Tibial artery (tissue), 4 donors: ENCODE data around the gene ZMAT2.
"Not testable (repeated sequence)": the region's sequence is repeated elsewhere in the genome, so short reads cannot be mapped to it uniquely, and the experiment has no call there.

Experiments used
- DNase-seq, 2 donors: peaks; one replicate each; pipeline ENCODE4 v3.0.0-alpha.2; 2019
- H3K27ac ChIP-seq, 2 donors: fragments of 200-600 bp; sonication (generic) in 1 of 2; 1 replicate in 1 of 2; 2 replicates in 1 of 2; pipeline ENCODE4 v1.5.1; 2018 to 2019; ENCODE audit warnings: mild to moderate bottlenecking in 1 of 2
- H3K27me3 ChIP-seq, 2 donors: fragments of 200-600 bp; sonication (generic) in 1 of 2; one replicate each; pipeline versions ENCODE4 v1.5.1 to v1.6.0; 2016 to 2019
- H3K36me3 ChIP-seq, 3 donors: fragments of 200-600 bp; sonication (generic) in 2 of 3; one replicate each; pipeline ENCODE4 v1.5.1; 2016 to 2019; ENCODE audit warnings: mild to moderate bottlenecking in 2 of 3
- H3K4me1 ChIP-seq, 4 donors: fragments of 200-600 bp; sonication (generic) in 2 of 4; 1 replicate in 3 of 4; 2 replicates in 1 of 4; pipeline ENCODE4 v1.5.1; 2016 to 2019
- H3K4me3 ChIP-seq, 2 donors: fragments of 200-600 bp; sonication (generic) in 1 of 2; 1 replicate in 1 of 2; 2 replicates in 1 of 2; pipeline ENCODE4 v1.5.1; 2018 to 2019; ENCODE audit warnings: mild to moderate bottlenecking in 2 of 2
- H3K9me3 ChIP-seq, 3 donors: fragments of 200-600 bp; sonication (generic) in 1 of 3; one replicate each; pipeline ENCODE4 v1.5.1; 2016 to 2019
- intact Hi-C: fragments of 100-400 bp; cut with DNase I; formaldehyde crosslinking; loops from one replicate; pipeline ENCODE4 v1.15.0; 2023; ENCODE audit warnings: low total_unique reads
- TF ChIP-seq, protein P1 (sequence below), 2 experiments: fragments of 200-600 bp in 1 of 2; fragments of 450-650 bp in 1 of 2; IDR thresholded peaks; one replicate each; pipeline ENCODE4 v1.5.1; 2017 to 2019; ENCODE audit warnings: antibody characterized with exemption in 2 of 2, mild to moderate bottlenecking in 1 of 2, moderate library complexity in 1 of 2

ZMAT2 gene

DNA sequence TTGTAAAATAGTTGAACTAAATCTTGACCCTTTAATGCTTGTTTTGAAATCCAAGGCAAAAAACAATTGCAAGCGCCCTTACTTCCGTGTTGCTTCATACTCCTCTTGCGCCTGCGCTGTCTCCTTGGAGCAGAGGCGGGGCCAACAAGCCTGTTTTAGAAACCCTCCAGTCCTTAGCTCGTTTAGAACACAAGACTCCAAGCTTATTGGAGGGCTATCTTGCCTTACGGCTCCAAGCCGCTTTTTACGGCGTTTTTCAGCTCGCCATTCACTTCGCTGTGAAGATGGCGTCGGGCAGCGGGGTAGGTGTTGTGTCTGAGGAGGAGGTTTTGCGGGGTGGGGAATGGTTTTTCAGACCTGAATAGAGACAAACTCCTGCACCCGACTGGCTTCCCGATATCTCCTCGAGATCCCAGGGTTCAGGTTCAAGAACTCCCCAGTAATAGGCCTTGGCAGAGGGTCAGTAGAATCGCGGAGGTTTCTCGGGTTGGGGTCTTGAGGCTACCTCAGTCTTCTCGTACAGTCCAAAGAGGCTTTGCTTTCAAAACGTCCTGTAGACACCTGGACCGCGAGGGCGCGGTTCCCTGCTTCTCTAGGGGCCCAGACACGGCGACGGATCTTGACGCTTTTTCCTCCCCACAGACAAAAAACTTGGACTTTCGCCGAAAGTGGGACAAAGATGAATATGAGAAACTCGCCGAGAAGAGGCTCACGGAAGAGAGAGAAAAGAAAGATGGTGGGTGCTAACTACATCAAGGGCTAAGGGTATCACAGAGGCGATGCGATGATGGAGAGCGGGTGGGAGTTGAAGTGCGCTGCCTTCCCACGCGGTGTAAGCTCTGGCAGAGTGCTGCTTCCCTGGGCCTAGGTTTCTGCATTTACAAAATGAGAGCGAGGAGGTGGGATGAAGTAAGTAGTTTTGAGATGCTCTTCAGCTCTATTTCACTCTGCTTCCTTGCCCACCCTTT, at the start of gene ZMAT2:
ZMAT2 (plus strand) TSS at position 271 of the 968 bp plus-strand sequence; CDS start at position 285, 14 bp downstream.
- intact Hi-C loops = no loop called here
- DNase-seq = peak; percentile 97 to 98
- Histone ChIP-seq H3K36me3 (peaks cover 72 to 77% (median 72%) of the 10 kb centered on the region in 3 donors), H3K27ac (peak within 1 kb of the TSS; percentile 75), H3K4me3 (peak within 1 kb of the TSS; percentile 73 to 82), H3K4me1 (peaks cover 0 to 21% (median 15%) of the 10 kb centered on the region in 4 donors), H3K9me3 (no peaks in the 10 kb centered on the region), H3K27me3 (no peaks in the 10 kb centered on the region)
- TF ChIP-seq, protein P1, sequence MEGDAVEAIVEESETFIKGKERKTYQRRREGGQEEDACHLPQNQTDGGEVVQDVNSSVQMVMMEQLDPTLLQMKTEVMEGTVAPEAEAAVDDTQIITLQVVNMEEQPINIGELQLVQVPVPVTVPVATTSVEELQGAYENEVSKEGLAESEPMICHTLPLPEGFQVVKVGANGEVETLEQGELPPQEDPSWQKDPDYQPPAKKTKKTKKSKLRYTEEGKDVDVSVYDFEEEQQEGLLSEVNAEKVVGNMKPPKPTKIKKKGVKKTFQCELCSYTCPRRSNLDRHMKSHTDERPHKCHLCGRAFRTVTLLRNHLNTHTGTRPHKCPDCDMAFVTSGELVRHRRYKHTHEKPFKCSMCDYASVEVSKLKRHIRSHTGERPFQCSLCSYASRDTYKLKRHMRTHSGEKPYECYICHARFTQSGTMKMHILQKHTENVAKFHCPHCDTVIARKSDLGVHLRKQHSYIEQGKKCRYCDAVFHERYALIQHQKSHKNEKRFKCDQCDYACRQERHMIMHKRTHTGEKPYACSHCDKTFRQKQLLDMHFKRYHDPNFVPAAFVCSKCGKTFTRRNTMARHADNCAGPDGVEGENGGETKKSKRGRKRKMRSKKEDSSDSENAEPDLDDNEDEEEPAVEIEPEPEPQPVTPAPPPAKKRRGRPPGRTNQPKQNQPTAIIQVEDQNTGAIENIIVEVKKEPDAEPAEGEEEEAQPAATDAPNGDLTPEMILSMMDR (IDR thresholded peaks at IDR 0.05) = no peak

GRCh38 chr5:140658870-140659269, 41.4 kb upstream of the ZMAT2 start:
- no peaks in the 10 kb centered on the region for H3K27me3 ChIP-seq
- DNase-seq = no peak
- peaks cover 0 to 4% (median 2%) of the 10 kb centered on the region in 4 donors for H3K4me1 ChIP-seq
- intact Hi-C loops = no loop called here
- H3K9me3 ChIP-seq = no peaks in the 10 kb centered on the region
- H3K36me3 ChIP-seq = peaks cover 87 to 92% (median 92%) of the 10 kb centered on the region in 3 donors
- H3K27ac ChIP-seq = no peak overlapping the region
- H3K4me3 ChIP-seq = no peak overlapping the region
- TF ChIP-seq, protein P1 (IDR thresholded peaks at IDR 0.05) = no peak

DNA sequence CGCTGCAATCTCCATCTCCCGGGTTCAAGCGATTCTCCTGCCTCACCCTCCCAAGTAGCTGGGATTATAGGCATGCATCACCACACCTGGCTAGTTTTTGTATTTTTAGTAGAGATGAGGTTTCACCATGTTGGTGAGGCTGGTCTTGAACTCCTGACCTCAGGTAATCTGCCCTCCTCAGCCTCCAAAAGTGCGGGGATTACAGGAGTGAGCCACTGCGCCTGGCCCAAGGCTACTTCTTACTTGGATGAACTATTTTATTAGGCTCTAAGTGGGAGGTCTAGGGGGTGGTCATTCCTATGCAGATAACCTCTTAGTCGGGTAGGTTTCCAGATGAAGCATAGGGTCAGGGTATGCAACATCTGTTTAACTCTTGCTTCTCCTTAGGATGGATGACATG, 39.9 kb upstream of the ZMAT2 start:
- H3K36me3 ChIP-seq = peaks cover 72 to 77% (median 77%) of the 10 kb centered on the region in 3 donors
- H3K27me3 ChIP-seq, DNase-seq, intact Hi-C loops, H3K4me3 ChIP-seq, H3K4me1 ChIP-seq, H3K27ac ChIP-seq, H3K9me3 ChIP-seq: not testable (repeated sequence)

DNA sequence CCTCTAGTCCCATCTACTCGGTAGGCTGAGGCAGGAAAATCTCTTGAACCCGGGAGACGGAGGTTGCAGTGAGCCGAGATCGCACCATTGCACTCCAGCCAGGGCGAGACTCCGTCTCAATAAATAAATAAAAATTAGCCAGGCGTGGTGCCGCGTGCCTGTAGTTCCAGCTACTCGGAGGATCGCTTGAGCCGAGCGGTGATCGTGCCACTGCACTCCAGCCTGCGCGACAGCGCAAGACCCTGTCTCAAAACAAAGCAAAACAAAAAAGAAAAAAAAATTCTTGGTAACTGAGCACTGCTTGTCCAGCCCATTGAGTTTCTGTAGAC, 36.3 kb upstream of the ZMAT2 start:
- Histone ChIP-seq H3K36me3 (peaks cover 41 to 59% (median 53%) of the 10 kb centered on the region in 3 donors), H3K9me3 (no peaks in the 10 kb centered on the region), H3K4me3 (peak overlapping the region; percentile 81 to 82), H3K4me1 (peaks cover 0 to 29% (median 17%) of the 10 kb centered on the region in 4 donors), H3K27me3 (no peaks in the 10 kb centered on the region), H3K27ac (peak overlapping the region; percentile 84 to 90)
- intact Hi-C loops = no loop called here
- DNase-seq = no peak
- TF ChIP-seq, protein P1 (IDR thresholded peaks at IDR 0.05) = no peak

- H3K27me3 ChIP-seq = no peaks in the 10 kb centered on the region
- intact Hi-C loops = no loop called here
- peaks cover 0 to 29% (median 17%) of the 10 kb centered on the region in 4 donors for H3K4me1 ChIP-seq
- DNase-seq = peak; percentile 97 to 98
- peak within 1 kb of the TSS; percentile 84 to 90 for H3K27ac ChIP-seq
- H3K36me3 ChIP-seq = peaks cover 41 to 59% (median 53%) of the 10 kb centered on the region in 3 donors
- H3K4me3 ChIP-seq = peak within 1 kb of the TSS; percentile 81 to 82
- TF ChIP-seq, protein P1 (IDR thresholded peaks at IDR 0.05) = no peak
- H3K9me3 ChIP-seq = no peaks in the 10 kb centered on the region
Measured at GRCh38 chr5:140664359-140665119, 35.7 kb upstream of the ZMAT2 start, which contains the start of gene WDR55. WDR55 (plus strand) TSS chr5:140664904; CDS start chr5:140664913, 9 bp downstream.

- H3K27ac ChIP-seq, H3K9me3 ChIP-seq, H3K4me3 ChIP-seq, DNase-seq, intact Hi-C loops, H3K27me3 ChIP-seq: not testable (repeated sequence)
- Histone ChIP-seq H3K36me3 (peaks cover 30 to 86% (median 57%) of the 10 kb centered on the region in 3 donors), H3K4me1 (peaks cover 0 to 14% (median 9%) of the 10 kb centered on the region in 4 donors)
Measured at GRCh38 chr5:140671035-140671434, 29.2 kb upstream of the ZMAT2 start.
